PFSK-1 (cell line): ENCODE data around the gene LRRC30.

Source experiments
- FOXP2 ChIP-seq: optimal IDR thresholded peaks from 2 replicates; pipeline ENCODE3; 2011; ENCODE audit warnings: borderline replicate concordance, control low read depth, inconsistent platforms; ENCODE audit not compliant: insufficient read depth; ENCODE audit errors: extremely low read length, extremely low read depth
- POLR2AphosphoS5 ChIP-seq: IDR thresholded peaks from 2 replicates; pipeline ENCODE4 v1.6.1; 2012; ENCODE audit warnings: low read depth, mild to moderate bottlenecking, control low read depth, low read length, moderate library complexity
- SIN3A ChIP-seq: IDR thresholded peaks from 2 replicates; pipeline ENCODE4 v1.6.1; 2012; ENCODE audit warnings: mild to moderate bottlenecking, low read length, moderate library complexity, borderline replicate concordance; ENCODE audit not compliant: insufficient read depth
- TAF1 ChIP-seq: IDR thresholded peaks from 2 replicates; pipeline ENCODE4 v1.6.1; 2012; ENCODE audit warnings: low read length, control low read depth, borderline replicate concordance; ENCODE audit not compliant: insufficient read depth
- TF ChIP-seq, protein P1 (sequence below), 2 experiments: IDR thresholded peaks; 2 replicates each; pipeline versions ENCODE4 v1.6.1 to v1.8.0; 2011 to 2012; ENCODE audit warnings: low read depth in 2 of 2, low read length in 2 of 2, control low read depth in 1 of 2, inconsistent platforms in 1 of 2, mild to moderate bottlenecking in 1 of 2, moderate library complexity in 1 of 2; ENCODE audit not compliant: insufficient read depth in 1 of 2

The LRRC30 gene

DNA sequence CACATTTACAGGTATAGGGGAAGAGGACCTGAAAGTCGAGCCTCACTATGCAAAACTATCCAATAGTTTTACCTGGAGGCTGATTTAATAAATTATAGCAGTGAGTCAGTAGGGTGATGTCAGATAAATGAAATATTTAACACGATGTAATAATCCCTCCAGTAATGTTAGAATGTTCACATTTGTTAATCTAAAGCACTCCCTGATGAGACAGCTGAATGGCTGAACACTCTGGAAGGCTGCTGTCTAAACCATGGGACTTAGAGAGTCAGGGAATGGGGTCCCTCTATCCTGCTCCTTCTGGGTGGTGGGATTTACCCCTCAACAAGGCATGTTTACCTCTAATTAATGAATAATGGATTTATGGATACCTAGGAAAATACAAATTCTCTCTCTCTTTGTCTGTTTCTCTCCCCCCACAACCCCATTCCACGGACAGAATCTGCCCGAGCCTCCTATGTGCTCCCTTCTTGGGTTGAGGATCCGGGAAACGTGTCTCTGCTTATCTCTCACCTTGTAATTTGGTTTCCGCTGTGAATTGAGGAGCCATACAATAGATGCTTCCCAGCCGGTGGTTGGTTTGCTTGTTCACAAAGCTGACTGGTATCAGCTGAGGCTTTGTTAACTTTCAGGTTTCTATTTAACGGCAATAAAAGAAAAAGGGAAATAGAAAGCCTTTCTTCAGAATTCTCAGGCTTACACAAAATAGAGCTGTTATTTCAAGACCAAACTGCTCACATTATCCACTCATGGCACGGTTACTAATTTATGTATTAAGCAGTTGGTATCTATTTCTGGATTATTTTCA lies 25.9 kb downstream of the LRRC30 start:
- TF ChIP-seq FOXP2 (no peak), TAF1 (no peak), POLR2AphosphoS5 (no peak), SIN3A (no peak)
- TF ChIP-seq, protein P1, sequence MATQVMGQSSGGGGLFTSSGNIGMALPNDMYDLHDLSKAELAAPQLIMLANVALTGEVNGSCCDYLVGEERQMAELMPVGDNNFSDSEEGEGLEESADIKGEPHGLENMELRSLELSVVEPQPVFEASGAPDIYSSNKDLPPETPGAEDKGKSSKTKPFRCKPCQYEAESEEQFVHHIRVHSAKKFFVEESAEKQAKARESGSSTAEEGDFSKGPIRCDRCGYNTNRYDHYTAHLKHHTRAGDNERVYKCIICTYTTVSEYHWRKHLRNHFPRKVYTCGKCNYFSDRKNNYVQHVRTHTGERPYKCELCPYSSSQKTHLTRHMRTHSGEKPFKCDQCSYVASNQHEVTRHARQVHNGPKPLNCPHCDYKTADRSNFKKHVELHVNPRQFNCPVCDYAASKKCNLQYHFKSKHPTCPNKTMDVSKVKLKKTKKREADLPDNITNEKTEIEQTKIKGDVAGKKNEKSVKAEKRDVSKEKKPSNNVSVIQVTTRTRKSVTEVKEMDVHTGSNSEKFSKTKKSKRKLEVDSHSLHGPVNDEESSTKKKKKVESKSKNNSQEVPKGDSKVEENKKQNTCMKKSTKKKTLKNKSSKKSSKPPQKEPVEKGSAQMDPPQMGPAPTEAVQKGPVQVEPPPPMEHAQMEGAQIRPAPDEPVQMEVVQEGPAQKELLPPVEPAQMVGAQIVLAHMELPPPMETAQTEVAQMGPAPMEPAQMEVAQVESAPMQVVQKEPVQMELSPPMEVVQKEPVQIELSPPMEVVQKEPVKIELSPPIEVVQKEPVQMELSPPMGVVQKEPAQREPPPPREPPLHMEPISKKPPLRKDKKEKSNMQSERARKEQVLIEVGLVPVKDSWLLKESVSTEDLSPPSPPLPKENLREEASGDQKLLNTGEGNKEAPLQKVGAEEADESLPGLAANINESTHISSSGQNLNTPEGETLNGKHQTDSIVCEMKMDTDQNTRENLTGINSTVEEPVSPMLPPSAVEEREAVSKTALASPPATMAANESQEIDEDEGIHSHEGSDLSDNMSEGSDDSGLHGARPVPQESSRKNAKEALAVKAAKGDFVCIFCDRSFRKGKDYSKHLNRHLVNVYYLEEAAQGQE (IDR thresholded peaks at IDR 0.05; ENCODE audit: insufficient read depth in 1 of 2, low read depth in 2 of 2, low read length in 2 of 2), result no peak

DNA sequence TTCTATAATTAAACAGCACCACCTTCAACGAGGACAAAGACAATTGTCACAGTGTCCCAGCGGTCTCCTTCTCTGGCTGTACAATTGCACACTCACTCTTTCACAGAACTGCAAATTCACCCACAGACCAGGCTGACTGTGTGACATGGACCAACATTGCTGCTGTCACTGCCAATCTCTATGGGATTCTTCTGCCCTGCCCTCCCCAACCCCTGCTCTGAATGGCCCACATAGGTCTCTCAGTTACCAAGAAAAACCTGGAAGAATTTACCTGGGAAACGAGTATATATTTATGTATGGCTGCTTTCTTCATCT lies 26.5 kb downstream of the LRRC30 start:
- TF ChIP-seq TAF1 (no peak), SIN3A (no peak), FOXP2 (no peak), POLR2AphosphoS5 (no peak)
- TF ChIP-seq, protein P1 (IDR thresholded peaks at IDR 0.05; ENCODE audit: insufficient read depth in 1 of 2, low read depth in 2 of 2, low read length in 2 of 2), result no peak

DNA sequence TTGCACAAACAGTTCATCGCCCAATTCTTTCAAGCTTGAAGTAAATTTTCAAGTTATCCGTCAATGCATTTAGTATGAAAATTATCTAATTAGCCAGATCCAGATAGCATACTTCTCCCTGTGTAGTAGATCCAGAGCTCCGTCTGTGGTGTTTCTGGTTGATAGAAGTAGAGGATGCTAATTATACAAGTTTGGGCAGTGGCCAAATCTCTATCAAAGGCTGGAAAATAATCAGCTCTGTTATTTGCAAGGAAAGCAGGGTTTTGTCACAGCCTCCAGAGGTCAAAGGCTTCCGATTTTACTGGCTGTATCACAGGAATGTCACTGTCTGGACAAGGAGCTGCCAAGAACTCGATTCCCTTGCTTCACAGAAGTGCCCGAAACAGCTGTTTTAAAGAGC lies 28.6 kb downstream of the LRRC30 start:
- no peak for TF ChIP-seq FOXP2
- TF ChIP-seq POLR2AphosphoS5, result no peak
- TF ChIP-seq SIN3A, result no peak
- TF ChIP-seq TAF1, result no peak
- TF ChIP-seq, protein P1 (IDR thresholded peaks at IDR 0.05; ENCODE audit: insufficient read depth in 1 of 2, low read depth in 2 of 2, low read length in 2 of 2), result no peak

DNA sequence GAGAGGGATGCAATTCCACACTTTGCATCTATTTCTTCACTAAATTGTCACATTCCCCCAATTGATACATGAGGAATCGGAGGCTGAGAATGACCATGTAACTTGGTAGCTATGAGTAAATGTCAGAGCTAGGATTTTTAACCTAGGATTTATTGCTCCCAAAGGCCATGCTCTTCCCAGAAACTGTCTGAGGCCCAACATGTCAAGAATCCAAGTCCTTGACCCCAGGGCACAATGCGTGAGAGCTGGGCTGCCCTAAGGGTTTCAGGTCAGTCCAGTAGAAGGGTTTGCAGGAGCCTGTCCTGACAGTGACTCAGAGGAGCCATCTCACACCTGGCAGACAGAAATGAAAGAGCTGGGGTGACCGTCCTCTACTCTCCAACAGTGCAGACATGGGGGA lies 30.3 kb downstream of the LRRC30 start:
- TF ChIP-seq POLR2AphosphoS5 (no peak), FOXP2 (no peak), SIN3A (no peak), TAF1 (no peak)
- TF ChIP-seq, protein P1 (IDR thresholded peaks at IDR 0.05; ENCODE audit: insufficient read depth in 1 of 2, low read depth in 2 of 2, low read length in 2 of 2), result no peak
